ENCODE measurements around the gene NME2.

Gene NME2

DNA sequence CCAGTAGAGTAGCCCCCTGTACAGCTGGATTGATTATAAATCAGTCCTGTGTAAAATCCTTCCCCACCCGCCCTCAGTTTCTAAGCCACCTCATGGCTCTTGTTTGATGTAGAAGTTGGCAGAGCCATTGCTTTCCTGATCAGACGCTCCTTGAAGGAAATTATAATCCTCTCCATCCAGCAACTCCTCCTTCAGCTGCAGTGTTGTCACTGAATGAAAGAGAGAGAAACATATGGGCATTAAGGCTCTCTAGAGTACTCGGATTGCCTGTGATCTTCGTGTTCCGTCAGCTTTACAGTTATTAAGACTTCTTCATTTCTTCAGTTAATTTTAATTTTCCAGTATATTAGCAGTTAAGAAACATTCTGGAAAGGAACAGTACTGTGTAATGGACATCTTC is 14.3 kb downstream of the NME2 start:
- CTCF ChIA-PET: no interaction called here
- no peak for TF ChIP-seq CTCF (conservative IDR thresholded peaks at IDR 0.05; ENCODE audit: low read depth)
- H3K27ac ChIP-seq: no peak overlapping the region
- POLR2A ChIA-PET (ENCODE audit: low non-redundant PET): no interaction called here
- no peak for DNase-seq (ENCODE audit: low spot score)

- no peak for DNase-seq (ENCODE audit: low spot score)
- ChIA-PET CTCF (interaction anchor here (0.7 kb wide), 1 partner anchor 46 kb away, joined by 3 read pairs; no protein-coding TSS in a partner anchor), POLR2A (ENCODE audit: low non-redundant PET) (no interaction called here)
- H3K27ac ChIP-seq: no peak overlapping the region
- no peak for TF ChIP-seq CTCF (conservative IDR thresholded peaks at IDR 0.05; ENCODE audit: low read depth)
These were observed 17.9 kb downstream of the NME2 start for GRCh38 chr17:51184124-51184523.

DNA sequence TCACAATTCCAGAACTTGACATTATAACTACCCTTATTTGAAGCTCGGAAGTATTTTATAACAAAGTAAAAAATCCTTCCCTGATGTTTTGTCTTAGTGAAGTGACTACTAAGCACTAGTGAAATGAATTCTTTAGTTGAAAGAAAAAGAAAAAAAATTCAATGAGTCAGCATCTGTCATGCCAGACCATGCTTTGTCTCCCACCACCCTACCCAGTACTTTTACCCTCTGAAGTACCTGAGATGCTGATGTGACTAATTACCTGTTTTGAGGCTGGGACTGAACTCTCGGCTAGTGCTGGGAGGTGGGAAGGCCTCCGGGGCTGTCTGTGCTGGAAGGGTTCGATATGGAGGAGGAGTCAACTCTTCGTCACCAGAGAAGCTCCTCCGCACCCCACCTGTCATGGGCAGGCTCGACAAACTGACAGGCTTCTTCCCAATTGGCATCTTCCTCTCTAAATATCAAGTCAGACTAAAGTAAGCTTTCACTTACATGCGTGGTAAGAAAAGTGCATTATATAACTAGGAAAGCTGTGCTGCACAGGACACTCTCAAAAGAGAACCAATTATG is 19.6 kb downstream of the NME2 start:
- DNase-seq (ENCODE audit: low spot score): no peak
- no peak overlapping the region for H3K27ac ChIP-seq
- POLR2A ChIA-PET (ENCODE audit: low non-redundant PET): no interaction called here
- no peak for TF ChIP-seq CTCF (conservative IDR thresholded peaks at IDR 0.05; ENCODE audit: low read depth)
- CTCF ChIA-PET: interaction anchor here (0.6 kb wide), 1 partner anchor 51 kb away, joined by 3 read pairs; no protein-coding TSS in a partner anchor

DNA sequence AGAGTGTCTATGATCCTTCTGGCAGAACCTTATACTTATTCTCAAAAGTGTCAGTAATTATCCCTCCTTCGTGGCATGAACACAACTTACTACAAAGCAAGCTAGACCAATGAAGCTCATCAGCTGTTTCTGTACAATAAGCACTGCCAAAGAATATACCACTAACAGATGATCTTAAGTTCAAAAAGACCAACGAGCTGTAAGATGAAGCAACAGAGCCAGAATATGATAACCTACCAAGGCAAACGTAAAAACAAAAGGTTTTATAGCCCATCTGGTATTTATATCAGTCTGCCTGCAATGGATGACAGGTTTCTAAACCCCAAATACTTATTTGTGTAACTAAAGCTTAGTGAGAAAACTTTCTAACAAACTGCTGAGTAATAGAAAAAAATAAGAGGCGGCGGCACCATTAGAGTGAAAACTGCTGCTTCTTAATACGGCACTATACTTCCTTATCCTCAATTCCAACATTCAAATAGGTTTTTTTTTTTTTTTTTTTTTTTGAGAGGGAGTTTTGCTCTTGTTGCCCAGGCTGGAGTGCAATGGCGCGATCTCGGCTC is 22.1 kb downstream of the NME2 start:
- H3K27ac ChIP-seq: no peak overlapping the region
- TF ChIP-seq CTCF (conservative IDR thresholded peaks at IDR 0.05; ENCODE audit: low read depth): no peak
- CTCF ChIA-PET: interaction anchor here (1.3 kb wide), 1 partner anchor 13 kb away, joined by 5 read pairs; no protein-coding TSS in a partner anchor
- POLR2A ChIA-PET (ENCODE audit: low non-redundant PET): interaction anchor here (0.7 kb wide), 1 partner anchor 12 kb away, joined by 3 read pairs; no protein-coding TSS in a partner anchor
- no peak for DNase-seq (ENCODE audit: low spot score)

- DNase-seq (ENCODE audit: low spot score): no peak
- TF ChIP-seq CTCF (conservative IDR thresholded peaks at IDR 0.05; ENCODE audit: low read depth): no peak
- no peak overlapping the region for H3K27ac ChIP-seq
- POLR2A ChIA-PET (ENCODE audit: low non-redundant PET): no interaction called here
- CTCF ChIA-PET: no interaction called here
These were observed 23.0 kb downstream of the NME2 start for GRCh38 chr17:51189162-51189561.

- TF ChIP-seq CTCF (conservative IDR thresholded peaks at IDR 0.05; ENCODE audit: low read depth): no peak
- ChIA-PET POLR2A (ENCODE audit: low non-redundant PET) (no interaction called here), CTCF (interaction anchor here (0.6 kb wide), 1 partner anchor 20 kb away, joined by 3 read pairs; no protein-coding TSS in a partner anchor)
- H3K27ac ChIP-seq: no peak overlapping the region
- no peak for DNase-seq (ENCODE audit: low spot score)
These were observed 23.4 kb downstream of the NME2 start for GRCh38 chr17:51189628-51190027.

Measured in RWPE1 (cell line).